Lung (tissue), 12 donors: ENCODE results near the gene ATP6V0A4. TPM values are rescaled to one million over a fixed set of nuclear protein-coding genes. Genes with fewer than 3 reads are reported as not detected.

Source experiments
- ATAC-seq: fragments of 200-7000 bp; cut with Tn5 transposase; one replicate; pipeline ENCODE4 v1.9.1; 2020; ENCODE audit warnings: moderate number of reproducible peaks; ENCODE audit not compliant: insufficient read depth, low FRiP score
- DNase-seq, 3 donors: peaks; one replicate each; pipeline ENCODE4 v3.0.0-alpha.2; 2013 to 2017
- H3K27ac ChIP-seq, 2 donors: one replicate each; pipeline ENCODE4 v1.5.1; 2013; ENCODE audit warnings: mild to moderate bottlenecking in 2 of 2, moderate library complexity in 2 of 2, control low read depth in 1 of 2, inconsistent platforms in 1 of 2, low read depth in 1 of 2, low read length in 1 of 2
- H3K27me3 ChIP-seq, 3 donors: one replicate each; pipeline ENCODE4 v1.5.1; 2013; ENCODE audit warnings: low read length in 2 of 3; ENCODE audit not compliant: control insufficient read depth in 3 of 3, insufficient read depth in 3 of 3
- H3K36me3 ChIP-seq, 4 donors: one replicate each; pipeline ENCODE4 v1.5.1; 2013; ENCODE audit warnings: low read length in 4 of 4, mild to moderate bottlenecking in 1 of 4, moderate library complexity in 1 of 4; ENCODE audit not compliant: control insufficient read depth in 4 of 4, insufficient read depth in 4 of 4
- H3K4me1 ChIP-seq, 5 donors: one replicate each; pipeline ENCODE4 v1.5.1; 2013; ENCODE audit warnings: low read length in 5 of 5, mild to moderate bottlenecking in 2 of 5, moderate library complexity in 1 of 5; ENCODE audit not compliant: control insufficient read depth in 5 of 5, insufficient read depth in 5 of 5
- H3K4me3 ChIP-seq: one replicate; pipeline ENCODE4 v1.5.1; 2013; ENCODE audit warnings: mild to moderate bottlenecking, control low read depth, moderate library complexity
- H3K9ac ChIP-seq, 2 donors: one replicate each; pipeline ENCODE4 v1.5.1; 2013; ENCODE audit warnings: low read length in 2 of 2, control low read depth in 1 of 2; ENCODE audit not compliant: insufficient read depth in 1 of 2
- H3K9me3 ChIP-seq, 4 donors: one replicate each; pipeline ENCODE4 v1.5.1; 2013; ENCODE audit warnings: low read length in 3 of 4, mild to moderate bottlenecking in 1 of 4, moderate library complexity in 1 of 4; ENCODE audit not compliant: control insufficient read depth in 4 of 4, insufficient read depth in 3 of 4
- CTCF ChIP-seq: IDR thresholded peaks from 2 replicates; pipeline ENCODE4 v1.5.1; 2012; ENCODE audit warnings: mild to moderate bottlenecking; ENCODE audit errors: control extremely low read depth, extremely low read depth
- WGBS, 2 donors: extraction: QIAGEN DNeasy Blood & Tissue Kit; methylation state at CpG; one replicate each; pipeline ENCODE4 v1.1.7; 2013; 5-methylcytosine and 5-hydroxymethylcytosine counted together
- polyA plus RNA-seq, 2 donors: library from polyadenylated mRNA; stranded (reverse); fragments of 200-250 nt; gene quantifications; one replicate each; pipeline ENCODE4 v1.2.1, GENCODE V29; 2013
- total RNA-seq, 2 donors: library from RNA; depleted of rRNA in 1 of 2; stranded (reverse); fragments of >200 nt in 1 of 2; gene quantifications; one replicate each; pipeline ENCODE4 v1.2.1, GENCODE V29; 2014 to 2021
- donor health status: control.
- donor health status: control.
- donor health status: Bipolar disorder and iron deficiency.
- donor health status: healthy.
- donor health status: DM: yes; HTN: yes; CAD: no.

The ATP6V0A4 gene
- total and polyA plus RNA-seq, 4 donors, result 0.22 to 1.6 (median 1.2) TPM

- Histone ChIP-seq H3K36me3 (no peaks in the 10 kb centered on the region), H3K27ac (no peak overlapping the region), H3K9me3 (no peaks in the 10 kb centered on the region), H3K4me1 (no peaks in the 10 kb centered on the region), H3K9ac (no peak overlapping the region), H3K27me3 (no peaks in the 10 kb centered on the region), H3K4me3 (no peak overlapping the region)
- DNase-seq, result no peak
- no peak for ATAC-seq
- no peak for TF ChIP-seq CTCF
These were observed 127.4 kb downstream of the ATP6V0A4 start for GRCh38 chr7:138670594-138670993.

GRCh38 chr7:138669364-138669763, 128.6 kb downstream of the ATP6V0A4 start:
- ATAC-seq, result no peak

GRCh38 chr7:138668946-138669345, 129.1 kb downstream of the ATP6V0A4 start:
- ATAC-seq, result no peak

More at GRCh38 chr7:138669364-138669763, 128.6 kb downstream of the ATP6V0A4 start:
- DNase-seq, result no peak
- 86 to 87% methylated on average over 4 of the region's 4 CpGs for WGBS, 2 donors
- Histone ChIP-seq H3K9me3 (no peaks in the 10 kb centered on the region), H3K27ac (no peak overlapping the region), H3K4me1 (no peaks in the 10 kb centered on the region), H3K27me3 (no peaks in the 10 kb centered on the region), H3K9ac (no peak overlapping the region), H3K36me3 (no peaks in the 10 kb centered on the region), H3K4me3 (no peak overlapping the region)
- no peak for TF ChIP-seq CTCF

More at GRCh38 chr7:138668946-138669345, 129.1 kb downstream of the ATP6V0A4 start:
- no peak overlapping the region for H3K27ac ChIP-seq
- H3K27me3 ChIP-seq, result no peaks in the 10 kb centered on the region
- H3K9ac ChIP-seq, result no peak overlapping the region
- TF ChIP-seq CTCF, result no peak
- H3K4me3 ChIP-seq, result no peak overlapping the region
- H3K9me3 ChIP-seq, result no peaks in the 10 kb centered on the region
- H3K36me3 ChIP-seq, result no peaks in the 10 kb centered on the region
- no peak for DNase-seq
- WGBS, 2 donors, result 87 to 93% methylated on average over 3 of the region's 3 CpGs
- H3K4me1 ChIP-seq, result no peaks in the 10 kb centered on the region
